ENCODE measurements around the gene MCOLN1. TPM values are rescaled to one million over a fixed set of nuclear protein-coding genes. Genes with fewer than 3 reads are reported as not detected.

MCOLN1 gene
- total RNA-seq, 1 experiment from 2014 or later: 15.7 TPM

GRCh38 chr19:7550987-7551761 is 28.8 kb downstream of the MCOLN1 start:
- Histone ChIP-seq H4K91ac (ENCODE audit: insufficient read length, low read depth, low read length) (no peak overlapping the region), H3K4me2 (ENCODE audit: insufficient read depth, insufficient read length, low read length) (peak overlapping the region; percentile 45), H3K79me2 (ENCODE audit: insufficient read depth, low read length) (no peaks in the 10 kb centered on the region), H3K27ac (ENCODE audit: insufficient read length, low read depth, low read length) (no peak overlapping the region), H3K9ac (ENCODE audit: extremely low read depth, insufficient read length, low read length) (no peak overlapping the region), H3K18ac (ENCODE audit: insufficient read length, low read depth, low read length) (no peak overlapping the region), H2AFZ (ENCODE audit: low read length) (no peak overlapping the region), H2BK12ac (ENCODE audit: insufficient read length, low read depth, low read length) (no peak overlapping the region), H2BK15ac (ENCODE audit: low read depth, low read length) (no peak overlapping the region), H3K4ac (ENCODE audit: low read depth, low read length) (no peak overlapping the region), H2BK120ac (ENCODE audit: low read depth, low read length, poor library complexity, severe bottlenecking) (no peak overlapping the region), H2AK5ac (ENCODE audit: insufficient read length, low read length) (no peak overlapping the region), H3K56ac (ENCODE audit: insufficient read length, low read depth, low read length) (no peak overlapping the region), H3K4me1 (ENCODE audit: insufficient read depth, low read length) (peaks cover 2% of the 10 kb centered on the region; the same call in 1 of the 2 replicates), H3K27me3 (ENCODE audit: insufficient read depth, low read length) (no peaks in the 10 kb centered on the region), H3K14ac (ENCODE audit: insufficient read depth, low read length) (no peak overlapping the region), H3K79me1 (ENCODE audit: insufficient read depth, low read depth, low read length, poor library complexity, severe bottlenecking) (no peaks in the 10 kb centered on the region), H4K5ac (ENCODE audit: insufficient read length, low read depth, low read length) (no peak overlapping the region), H2BK20ac (ENCODE audit: low read depth, low read length, poor library complexity, severe bottlenecking) (no peak overlapping the region), H3K23ac (ENCODE audit: insufficient read length, low read depth, low read length) (no peak overlapping the region), H4K20me1 (ENCODE audit: control insufficient read depth, insufficient read depth, insufficient read length) (no peaks in the 10 kb centered on the region), H3T11ph (ENCODE audit: low read length) (no peak overlapping the region), H3K23me2 (ENCODE audit: insufficient read length, low read depth, low read length, poor library complexity, severe bottlenecking) (no peaks in the 10 kb centered on the region), H3K9me3 (ENCODE audit: control insufficient read depth, low read depth, low read length) (no peaks in the 10 kb centered on the region), H2BK5ac (ENCODE audit: insufficient read length, low read length) (no peak overlapping the region), H4K8ac (replicated peaks; ENCODE audit: insufficient read length, low read depth, low read length) (no peak overlapping the region)
- Mint-ChIP-seq H3K4me3 (peak overlapping the region; percentile 59 to 78), H3K27me3 (ENCODE audit: low read depth) (no peaks in the 10 kb centered on the region), H3K27ac (peak overlapping the region; percentile 74 to 96 (median 79); a peak in 5 of 7 replicates), H3K36me3 (ENCODE audit: insufficient read depth in 1 of 3, low read depth in 3 of 3) (peaks cover 6 to 39% (median 16%) of the 10 kb centered on the region in 3 experiments; a peak in 6 of 7 replicates), H3K4me1 (peaks cover 7 to 10% of the 10 kb centered on the region in 2 experiments; a peak in 3 of 4 replicates), H3K9me3 (no peaks in the 10 kb centered on the region; a peak in 1 of 5 replicates)
- no peak for TF ChIP-seq CTCF (conservative IDR thresholded peaks at IDR 0.05)
- peak; percentile 98 for DNase-seq
- WGBS (ENCODE audit: extremely low coverage, insufficient read length, low lambda C conversion rate): no CpG with 5 or more reads among the region's 51 CpGs

Measured in H9 (cell line).